ENCODE results near the gene RASGRP3.

RASGRP3 gene

GRCh38 chr2:33583194-33583938 is 106.9 kb downstream of the RASGRP3 start:
- peak in 1 of 4 experiments; percentile 2 for DNase-seq

- DNase-seq, result no peak
These were observed 110.3 kb downstream of the RASGRP3 start for GRCh38 chr2:33586766-33587165.

- DNase-seq, result no peak
These were observed 111.8 kb downstream of the RASGRP3 start for GRCh38 chr2:33588232-33588631.

GRCh38 chr2:33589444-33589843 is 113.0 kb downstream of the RASGRP3 start:
- no peak for DNase-seq

GRCh38 chr2:33595385-33595784 is 118.9 kb downstream of the RASGRP3 start:
- no peak for DNase-seq

GRCh38 chr2:33597026-33597425 is 120.6 kb downstream of the RASGRP3 start:
- DNase-seq, result no peak

GRCh38 chr2:33598561-33599174 is 122.2 kb downstream of the RASGRP3 start:
- peak in 2 of 4 experiments; percentile 4 to 52 for DNase-seq

GRCh38 chr2:33599175-33599942 is 122.9 kb downstream of the RASGRP3 start, which contains the start of gene FAM98A:
Gene FAM98A (minus strand): TSS chr2:33599299. CDS start chr2:33599221, 78 bp downstream.
- DNase-seq, result peak; percentile 97 to 98 (median 97)

- no peak for DNase-seq
These were observed 123.4 kb downstream of the RASGRP3 start for GRCh38 chr2:33599943-33600192.

- no peak for DNase-seq
These were observed 125.9 kb downstream of the RASGRP3 start for GRCh38 chr2:33602201-33602830.

GRCh38 chr2:33603416-33603815 is 127.0 kb downstream of the RASGRP3 start:
- DNase-seq, result no peak

GRCh38 chr2:33605056-33605455 is 128.6 kb downstream of the RASGRP3 start:
- DNase-seq, result no peak

- DNase-seq, result no peak
These were observed 129.7 kb downstream of the RASGRP3 start for GRCh38 chr2:33606100-33606499.

- DNase-seq, result no peak
These were observed 130.2 kb downstream of the RASGRP3 start for GRCh38 chr2:33606622-33607021.

GRCh38 chr2:33607251-33607721 is 130.8 kb downstream of the RASGRP3 start:
- DNase-seq, result no peak

- DNase-seq, result no peak
These were observed 131.5 kb downstream of the RASGRP3 start for GRCh38 chr2:33607905-33608304.

- no peak for DNase-seq
These were observed 137.7 kb downstream of the RASGRP3 start for GRCh38 chr2:33614190-33614589.
